Kidney capillary endothelial cell (primary cell): ENCODE results near the gene PDE10A.
A peak's percentile ranks its signal among the peaks of the same experiment; 100 is the strongest.

ENCODE experiments used
- DNase-seq: peaks from one replicate; pipeline ENCODE4 v3.0.0-alpha.2; 2018; ENCODE audit warnings: low spot score

Gene PDE10A

GRCh38 chr6:165389534-165389933, 273.5 kb downstream of the PDE10A start:
- DNase-seq = no peak

- DNase-seq = no peak
Observed at GRCh38 chr6:165383323-165383722, 279.7 kb downstream of the PDE10A start.

GRCh38 chr6:165376100-165376499, 286.9 kb downstream of the PDE10A start:
- no peak for DNase-seq

GRCh38 chr6:165365371-165365770, 297.7 kb downstream of the PDE10A start:
- no peak for DNase-seq

- DNase-seq = no peak
Observed at GRCh38 chr6:165345700-165346099, 317.3 kb downstream of the PDE10A start.

GRCh38 chr6:165340532-165340931, 322.5 kb downstream of the PDE10A start:
- no peak for DNase-seq

- DNase-seq = no peak
Observed at GRCh38 chr6:165325609-165326008, 337.4 kb downstream of the PDE10A start.

- DNase-seq = no peak
Observed at GRCh38 chr6:165321555-165322145, 341.4 kb downstream of the PDE10A start.

GRCh38 chr6:165321150-165321549, 341.9 kb downstream of the PDE10A start:
- DNase-seq = no peak

GRCh38 chr6:165317723-165318122, 345.3 kb downstream of the PDE10A start:
- no peak for DNase-seq

- peak; percentile 44 for DNase-seq
Observed at GRCh38 chr6:165308926-165309731, 353.9 kb downstream of the PDE10A start, which contains the start of gene C6orf118. C6orf118 (minus strand) TSS chr6:165309605; CDS start chr6:165309586, 19 bp downstream.

- no peak for DNase-seq
Observed at GRCh38 chr6:165306955-165307354, 356.1 kb downstream of the PDE10A start.

GRCh38 chr6:165301372-165302246, 361.4 kb downstream of the PDE10A start:
- no peak for DNase-seq

- no peak for DNase-seq
Observed at GRCh38 chr6:165300422-165300936, 362.6 kb downstream of the PDE10A start.

GRCh38 chr6:165298875-165299274, 364.2 kb downstream of the PDE10A start:
- no peak for DNase-seq

- no peak for DNase-seq
Observed at GRCh38 chr6:165298402-165298801, 364.6 kb downstream of the PDE10A start.

GRCh38 chr6:165292657-165293056, 370.4 kb downstream of the PDE10A start:
- no peak for DNase-seq
